ENCODE results near the gene TOP2B. TPM values are rescaled to one million over a fixed set of nuclear protein-coding genes. Genes with fewer than 3 reads are reported as not detected.

TOP2B gene
- total RNA-seq, 1 experiment from 2014 or later, result 88.7 TPM

- Mint-ChIP-seq H3K36me3 (ENCODE audit: insufficient read depth, unreplicated experiment) (peaks cover 75% of the 10 kb centered on the region), H3K27ac (ENCODE audit: low read depth, unreplicated experiment) (no peak overlapping the region), H3K9me3 (ENCODE audit: unreplicated experiment) (no peaks in the 10 kb centered on the region), H3K27me3 (ENCODE audit: insufficient read depth, unreplicated experiment) (no peaks in the 10 kb centered on the region), H3K4me3 (ENCODE audit: unreplicated experiment) (no peak overlapping the region), H3K4me1 (ENCODE audit: insufficient read depth, unreplicated experiment) (peaks cover 5% of the 10 kb centered on the region)
- no TSS peak for BruUV-seq (replicated peaks)
- CTCF ChIA-PET, result interaction anchor here (1.0 kb wide), 1 partner anchor 15 kb away, joined by 3 read pairs; no protein-coding TSS in a partner anchor
- intact Hi-C loops (cut with micrococcal nuclease), result no loop called here
- DNase-seq (ENCODE audit: unreplicated experiment), result no peak
- TF ChIP-seq CTCF (IDR thresholded peaks at IDR 0.05; ENCODE audit: unreplicated experiment), result no peak
- POLR2A ChIA-PET, result no interaction called here
Observed at GRCh38 chr3:25611193-25611592, 53.5 kb downstream of the TOP2B start.

GRCh38 chr3:25610779-25611178 lies 53.9 kb downstream of the TOP2B start:
- Mint-ChIP-seq H3K4me3 (ENCODE audit: unreplicated experiment) (no peak overlapping the region), H3K9me3 (ENCODE audit: unreplicated experiment) (no peaks in the 10 kb centered on the region), H3K27me3 (ENCODE audit: insufficient read depth, unreplicated experiment) (no peaks in the 10 kb centered on the region), H3K27ac (ENCODE audit: low read depth, unreplicated experiment) (no peak overlapping the region), H3K4me1 (ENCODE audit: insufficient read depth, unreplicated experiment) (peaks cover 6% of the 10 kb centered on the region), H3K36me3 (ENCODE audit: insufficient read depth, unreplicated experiment) (peaks cover 75% of the 10 kb centered on the region)
- CTCF ChIA-PET, result interaction anchor here (1.0 kb wide), 1 partner anchor 14 kb away, joined by 3 read pairs; no protein-coding TSS in a partner anchor
- no peak for TF ChIP-seq CTCF (IDR thresholded peaks at IDR 0.05; ENCODE audit: unreplicated experiment)
- intact Hi-C loops (cut with micrococcal nuclease), result no loop called here
- BruUV-seq (replicated peaks), result no TSS peak
- POLR2A ChIA-PET, result no interaction called here
- no peak for DNase-seq (ENCODE audit: unreplicated experiment)

- Mint-ChIP-seq H3K36me3 (ENCODE audit: insufficient read depth, unreplicated experiment) (peaks cover 75% of the 10 kb centered on the region), H3K27ac (ENCODE audit: low read depth, unreplicated experiment) (peak overlapping the region; percentile 55), H3K4me1 (ENCODE audit: insufficient read depth, unreplicated experiment) (peaks cover 9% of the 10 kb centered on the region), H3K27me3 (ENCODE audit: insufficient read depth, unreplicated experiment) (no peaks in the 10 kb centered on the region), H3K4me3 (ENCODE audit: unreplicated experiment) (no peak overlapping the region), H3K9me3 (ENCODE audit: unreplicated experiment) (no peaks in the 10 kb centered on the region)
- no peak for DNase-seq (ENCODE audit: unreplicated experiment)
- intact Hi-C loops (cut with micrococcal nuclease), result no loop called here
- ChIA-PET CTCF (no interaction called here), POLR2A (interaction anchor here (0.7 kb wide), 1 partner anchor 460 kb away, joined by 3 read pairs; no protein-coding TSS in a partner anchor)
- no peak for TF ChIP-seq CTCF (IDR thresholded peaks at IDR 0.05; ENCODE audit: unreplicated experiment)
- BruUV-seq (replicated peaks), result no TSS peak
Observed at GRCh38 chr3:25610167-25610566, 54.5 kb downstream of the TOP2B start.

GRCh38 chr3:25604107-25604805 lies 60.5 kb downstream of the TOP2B start:
- Mint-ChIP-seq H3K9me3 (ENCODE audit: unreplicated experiment) (no peaks in the 10 kb centered on the region), H3K36me3 (ENCODE audit: insufficient read depth, unreplicated experiment) (peaks cover 51% of the 10 kb centered on the region), H3K27me3 (ENCODE audit: insufficient read depth, unreplicated experiment) (no peaks in the 10 kb centered on the region), H3K4me1 (ENCODE audit: insufficient read depth, unreplicated experiment) (peaks cover 4% of the 10 kb centered on the region), H3K4me3 (ENCODE audit: unreplicated experiment) (no peak overlapping the region), H3K27ac (ENCODE audit: low read depth, unreplicated experiment) (peak overlapping the region; percentile 50)
- no peak for TF ChIP-seq CTCF (IDR thresholded peaks at IDR 0.05; ENCODE audit: unreplicated experiment)
- ChIA-PET CTCF (interaction anchor here (0.8 to 3.8 kb wide), 5 partner anchors 11 to 641 kb away, joined by 3 to 30 read pairs (median 3); no protein-coding TSS in a partner anchor), POLR2A (interaction anchor here (1.4 kb wide), 1 partner anchor 11 kb away, joined by 4 read pairs; no protein-coding TSS in a partner anchor)
- intact Hi-C loops (cut with micrococcal nuclease), result no loop called here
- peak; percentile 54 for DNase-seq (ENCODE audit: unreplicated experiment)
- BruUV-seq (replicated peaks), result no TSS peak
